Measurements from ENCODE around the gene USP14.

- no peak for TF ChIP-seq CTCF (conservative IDR thresholded peaks at IDR 0.05; ENCODE audit: low read length)
- TF ChIP-seq EZH2phosphoT487 (IDR thresholded peaks at IDR 0.05; ENCODE audit: borderline replicate concordance, low read depth, low read length), result no peak
Measured at GRCh38 chr18:179499-179898, 21.1 kb downstream of the USP14 start.

Data from OCI-LY7 (cell line).